ENCODE results near the gene BCAR1. TPM values are rescaled to one million over a fixed set of nuclear protein-coding genes. Genes with fewer than 3 reads are reported as not detected.

BCAR1 gene
- total and polyA plus RNA-seq, 2 of the 13 experiments (the other 11 are each of a cell fraction or from before 2014, with no cell fraction given), result 48.1 to 51.7 TPM

GRCh38 chr16:75246504-75247205, 4.8 kb downstream of the BCAR1 start (continued):
- no peak for TF ChIP-seq ZFAT (CRISPR knock-in tag; conservative IDR thresholded peaks at IDR 0.05)
- TF ChIP-seq, protein P1, sequence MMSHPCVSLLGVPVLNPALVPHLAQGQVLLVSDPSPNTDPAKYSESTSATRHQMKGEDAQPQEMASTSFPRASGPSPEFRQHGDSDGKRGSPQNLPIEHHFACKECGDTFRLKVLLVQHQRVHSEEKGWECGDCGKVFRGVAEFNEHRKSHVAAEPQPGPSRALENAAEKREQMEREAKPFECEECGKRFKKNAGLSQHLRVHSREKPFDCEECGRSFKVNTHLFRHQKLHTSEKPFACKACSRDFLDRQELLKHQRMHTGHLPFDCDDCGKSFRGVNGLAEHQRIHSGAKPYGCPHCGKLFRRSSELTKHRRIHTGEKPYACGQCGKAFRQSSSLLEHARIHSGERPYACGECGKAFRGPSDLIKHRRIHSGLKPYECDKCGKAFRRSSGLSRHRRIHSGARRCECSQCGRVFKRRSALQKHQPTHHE (CRISPR knock-in tag; IDR thresholded peaks at IDR 0.05; ENCODE audit: borderline replicate concordance), result no peak
- no peak for TF ChIP-seq ZNF142 (CRISPR knock-in tag; IDR thresholded peaks at IDR 0.05)
- no peak for TF ChIP-seq CSRNP2 (CRISPR knock-in tag; conservative IDR thresholded peaks at IDR 0.05; ENCODE audit: low read depth)
- no peak for TF ChIP-seq LRRFIP1 (CRISPR knock-in tag; conservative IDR thresholded peaks at IDR 0.05)
- TF ChIP-seq E2F5 (CRISPR knock-in tag; conservative IDR thresholded peaks at IDR 0.05), result no peak
- 0 out of 2 replicates have a peak, but pooled peaks have one; percentile 44 for TF ChIP-seq ZNF232 (CRISPR knock-in tag; IDR thresholded peaks at IDR 0.05; ENCODE audit: borderline replicate concordance)
- TF ChIP-seq NR3C1 (CRISPR knock-in tag; IDR thresholded peaks at IDR 0.05), result no peak
- TF ChIP-seq EED (CRISPR knock-in tag; IDR thresholded peaks at IDR 0.05), result no peak
- TF ChIP-seq ZC3H13 (CRISPR knock-in tag; IDR thresholded peaks at IDR 0.05), result peak; percentile 66; the same call in 1 of the 2 replicates
- TF ChIP-seq ZNF430 (CRISPR knock-in tag; IDR thresholded peaks at IDR 0.05), result peak; percentile 57; the same call in 1 of the 2 replicates

Measured in HepG2 (cell line).